ENCODE data around the gene PRDM2.

Gene PRDM2

GRCh38 chr1:13829152-13829769 lies 129.3 kb downstream of the PRDM2 start:
- TF ChIP-seq CTCF (IDR thresholded peaks at IDR 0.05; ENCODE audit: low read depth, low read length): no peak
- no peaks in the 10 kb centered on the region for H3K9me3 ChIP-seq (ENCODE audit: severe bottlenecking)
- no peak for DNase-seq
- no peak overlapping the region for H3K4me3 ChIP-seq (ENCODE audit: low read depth, low read length)
- no peak overlapping the region for H3K27ac ChIP-seq
- peaks cover 27% of the 10 kb centered on the region for H3K27me3 ChIP-seq (ENCODE audit: insufficient read depth, low read depth, severe bottlenecking)
- no peaks in the 10 kb centered on the region for H3K36me3 ChIP-seq

GRCh38 chr1:13830170-13830569 lies 130.2 kb downstream of the PRDM2 start:
- TF ChIP-seq CTCF (IDR thresholded peaks at IDR 0.05; ENCODE audit: low read depth, low read length): no peak
- no peak for DNase-seq
- Histone ChIP-seq H3K4me3 (ENCODE audit: low read depth, low read length) (no peak overlapping the region), H3K36me3 (no peaks in the 10 kb centered on the region), H3K27me3 (ENCODE audit: insufficient read depth, low read depth, severe bottlenecking) (peaks cover 36% of the 10 kb centered on the region), H3K9me3 (ENCODE audit: severe bottlenecking) (no peaks in the 10 kb centered on the region), H3K27ac (no peak overlapping the region)

GRCh38 chr1:13830616-13831280 lies 130.8 kb downstream of the PRDM2 start:
- no peak for DNase-seq
- no peak for TF ChIP-seq CTCF (IDR thresholded peaks at IDR 0.05; ENCODE audit: low read depth, low read length)
- Histone ChIP-seq H3K4me3 (ENCODE audit: low read depth, low read length) (no peak overlapping the region), H3K36me3 (no peaks in the 10 kb centered on the region), H3K27ac (no peak overlapping the region), H3K27me3 (ENCODE audit: insufficient read depth, low read depth, severe bottlenecking) (peaks cover 42% of the 10 kb centered on the region), H3K9me3 (ENCODE audit: severe bottlenecking) (no peaks in the 10 kb centered on the region)

- DNase-seq: no peak
- Histone ChIP-seq H3K9me3 (ENCODE audit: severe bottlenecking) (no peaks in the 10 kb centered on the region), H3K36me3 (no peaks in the 10 kb centered on the region), H3K27me3 (ENCODE audit: insufficient read depth, low read depth, severe bottlenecking) (peaks cover 49% of the 10 kb centered on the region), H3K4me3 (ENCODE audit: low read depth, low read length) (no peak overlapping the region), H3K27ac (no peak overlapping the region)
- TF ChIP-seq CTCF (IDR thresholded peaks at IDR 0.05; ENCODE audit: low read depth, low read length): no peak
Observed at GRCh38 chr1:13832100-13832499, 132.1 kb downstream of the PRDM2 start.

- no peak for DNase-seq
- Histone ChIP-seq H3K27ac (no peak overlapping the region), H3K4me3 (ENCODE audit: low read depth, low read length) (no peak overlapping the region), H3K27me3 (ENCODE audit: insufficient read depth, low read depth, severe bottlenecking) (peaks cover 49% of the 10 kb centered on the region), H3K9me3 (ENCODE audit: severe bottlenecking) (no peaks in the 10 kb centered on the region), H3K36me3 (no peaks in the 10 kb centered on the region)
- no peak for TF ChIP-seq CTCF (IDR thresholded peaks at IDR 0.05; ENCODE audit: low read depth, low read length)
Observed at GRCh38 chr1:13832536-13832935, 132.5 kb downstream of the PRDM2 start.

GRCh38 chr1:13836136-13836535 lies 136.1 kb downstream of the PRDM2 start:
- Histone ChIP-seq H3K36me3 (no peaks in the 10 kb centered on the region), H3K27me3 (ENCODE audit: insufficient read depth, low read depth, severe bottlenecking) (peaks cover 29% of the 10 kb centered on the region), H3K9me3 (ENCODE audit: severe bottlenecking) (no peaks in the 10 kb centered on the region), H3K27ac (no peak overlapping the region), H3K4me3 (ENCODE audit: low read depth, low read length) (no peak overlapping the region)
- no peak for DNase-seq
- no peak for TF ChIP-seq CTCF (IDR thresholded peaks at IDR 0.05; ENCODE audit: low read depth, low read length)

Measured in WERI-Rb-1 (cell line).